Neuronal stem cell (in vitro differentiated cells): ENCODE data around the gene ANKS6.
A peak's percentile ranks its signal among the peaks of the same experiment; 100 is the strongest.

Experiments used
- DNase-seq: peaks from one replicate; pipeline ENCODE4 v3.0.0-alpha.2; 2013; ENCODE audit warnings: low spot score
- H2AFZ ChIP-seq: one replicate; pipeline ENCODE4 v1.6.1; 2013; ENCODE audit warnings: mild to moderate bottlenecking, low read length, inconsistent platforms
- H2AK5ac ChIP-seq: 2 replicates; pipeline ENCODE4 v1.6.1; 2013; ENCODE audit warnings: low read depth, mild to moderate bottlenecking, inconsistent platforms, low read length, moderate library complexity, mixed read lengths
- H2BK120ac ChIP-seq: 2 replicates; pipeline ENCODE4 v1.6.1; 2013; ENCODE audit warnings: low read depth, mild to moderate bottlenecking, inconsistent platforms, low read length, moderate library complexity, mixed read lengths
- H2BK12ac ChIP-seq: one replicate; pipeline ENCODE4 v1.6.1; 2013; ENCODE audit warnings: low read length, inconsistent platforms
- H2BK15ac ChIP-seq: 2 replicates; pipeline ENCODE4 v1.6.1; 2013; ENCODE audit warnings: mild to moderate bottlenecking, low read length, inconsistent platforms, mixed read lengths
- H2BK5ac ChIP-seq: one replicate; pipeline ENCODE4 v1.6.1; 2013; ENCODE audit warnings: inconsistent platforms, mild to moderate bottlenecking, low read length, moderate library complexity
- H3K14ac ChIP-seq: one replicate; pipeline ENCODE4 v1.6.1; 2013; ENCODE audit warnings: low read length, inconsistent platforms
- H3K18ac ChIP-seq: 2 replicates; pipeline ENCODE4 v1.6.1; 2013; ENCODE audit warnings: low read length, inconsistent platforms
- H3K23ac ChIP-seq: 2 replicates; pipeline ENCODE4 v1.6.1; 2013; ENCODE audit warnings: low read depth, mild to moderate bottlenecking, mixed read lengths, low read length, inconsistent platforms; ENCODE audit not compliant: poor library complexity
- H3K27ac ChIP-seq: replicated peaks from 3 replicates; pipeline ENCODE4 v1.5.1; 2013; ENCODE audit warnings: low read length, inconsistent platforms
- H3K27me3 ChIP-seq, 3 experiments: 2 replicates each; pipeline ENCODE4 v1.6.1; 2013; ENCODE audit warnings: low read length in 3 of 3, mild to moderate bottlenecking in 2 of 3, inconsistent platforms in 1 of 3, low read depth in 1 of 3, mixed read lengths in 1 of 3, moderate library complexity in 1 of 3; ENCODE audit not compliant: control insufficient read depth in 3 of 3, insufficient read depth in 3 of 3
- H3K36me3 ChIP-seq, 2 donors: replicated peaks in 1 of 2; 2 replicates each; pipeline ENCODE4 v1.6.1; 2013; ENCODE audit warnings: low read length in 2 of 2; ENCODE audit not compliant: control insufficient read depth in 2 of 2, insufficient read depth in 2 of 2
- H3K4ac ChIP-seq: 2 replicates; pipeline ENCODE4 v1.6.1; 2013; ENCODE audit warnings: inconsistent platforms, mild to moderate bottlenecking, low read length, moderate library complexity
- H3K4me1 ChIP-seq, 2 donors: 1 replicate in 1 of 2; 2 replicates in 1 of 2; pipeline ENCODE4 v1.6.1; 2013; ENCODE audit warnings: low read length in 2 of 2, low read depth in 1 of 2; ENCODE audit not compliant: control insufficient read depth in 2 of 2, insufficient read depth in 1 of 2
- H3K4me2 ChIP-seq: one replicate; pipeline ENCODE4 v1.6.1; 2013; ENCODE audit warnings: mild to moderate bottlenecking, low read length, inconsistent platforms; ENCODE audit not compliant: insufficient read depth, poor library complexity, severe bottlenecking
- H3K4me3 ChIP-seq, 2 donors: 2 replicates each; pipeline ENCODE4 v1.5.1; 2013; ENCODE audit warnings: low read length in 2 of 2, mild to moderate bottlenecking in 2 of 2, inconsistent platforms in 1 of 2, moderate library complexity in 1 of 2
- H3K79me1 ChIP-seq: one replicate; pipeline ENCODE4 v1.6.1; 2013; ENCODE audit warnings: low read depth, mild to moderate bottlenecking, inconsistent platforms, low read length, moderate library complexity
- H3K9ac ChIP-seq: one replicate; pipeline ENCODE4 v1.6.1; 2013; ENCODE audit warnings: mild to moderate bottlenecking, low read depth, low read length, inconsistent platforms; ENCODE audit not compliant: poor library complexity
- H3K9me3 ChIP-seq, 2 donors: replicated peaks in 1 of 2; 2 replicates each; pipeline versions ENCODE3 to v1.6.1; 2013; ENCODE audit warnings: low read length in 2 of 2, mild to moderate bottlenecking in 2 of 2, inconsistent platforms in 1 of 2, low read depth in 1 of 2, mixed read lengths in 1 of 2, moderate library complexity in 1 of 2; ENCODE audit not compliant: control insufficient read depth in 2 of 2, insufficient read depth in 1 of 2
- H4K8ac ChIP-seq: one replicate; pipeline ENCODE4 v1.6.1; 2013; ENCODE audit warnings: low read depth, mild to moderate bottlenecking, inconsistent platforms, low read length, moderate library complexity
- H4K91ac ChIP-seq: one replicate; pipeline ENCODE4 v1.6.1; 2013; ENCODE audit warnings: low read length, low read depth, mild to moderate bottlenecking, inconsistent platforms; ENCODE audit not compliant: poor library complexity
- WGBS, 2 donors: extraction: QIAGEN DNeasy Blood & Tissue Kit; methylation state at CpG; one replicate each; pipeline ENCODE4 v1.1.7; 2013; ENCODE audit warnings: missing lambda C conversion rate in 2 of 2, mixed read lengths in 1 of 2; ENCODE audit not compliant: insufficient read length in 2 of 2, insufficient replicate concordance in 1 of 2; ENCODE audit errors: extremely low coverage in 2 of 2; 5-methylcytosine and 5-hydroxymethylcytosine counted together

ANKS6 gene

GRCh38 chr9:98807070-98807813 lies 10.9 kb upstream of the ANKS6 start, which contains the start of gene GALNT12:
TSS of gene GALNT12 (plus strand) at chr9:98807670. CDS start at chr9:98807699, 29 bp downstream.
- peak within 1 kb of the TSS; percentile 42 for H3K14ac ChIP-seq
- DNase-seq, result no peak
- H3K4me3 ChIP-seq, result peak within 1 kb of the TSS; percentile 54 to 89
- no CpG with 5 or more reads among the region's 51 CpGs for WGBS, 2 donors
- H2BK15ac ChIP-seq, result no peak within 1 kb of the TSS
- H3K36me3 ChIP-seq, result no peaks in the 10 kb centered on the region
- peak within 1 kb of the TSS; percentile 95 for H3K18ac ChIP-seq
- H3K23ac ChIP-seq, result peak within 1 kb of the TSS; percentile 62
- no peaks in the 10 kb centered on the region for H3K79me1 ChIP-seq
- peak within 1 kb of the TSS; percentile 95 for H3K4me2 ChIP-seq
- H2BK12ac ChIP-seq, result no peak within 1 kb of the TSS
- H3K27me3 ChIP-seq, result peaks cover 0 to 66% (median 0%) of the 10 kb centered on the region in 3 experiments
- H2AFZ ChIP-seq, result peak within 1 kb of the TSS; percentile 93
- H3K4ac ChIP-seq, result no peak within 1 kb of the TSS
- H2BK5ac ChIP-seq, result no peak within 1 kb of the TSS
- H2AK5ac ChIP-seq, result peak within 1 kb of the TSS; percentile 30
- peak within 1 kb of the TSS; percentile 90 for H3K9ac ChIP-seq
- no peak within 1 kb of the TSS for H3K27ac ChIP-seq
- no peaks in the 10 kb centered on the region for H3K9me3 ChIP-seq
- no peak within 1 kb of the TSS for H4K91ac ChIP-seq
- peak within 1 kb of the TSS; percentile 66 for H4K8ac ChIP-seq
- peaks cover 16 to 21% of the 10 kb centered on the region in 2 donors for H3K4me1 ChIP-seq
- no peak within 1 kb of the TSS for H2BK120ac ChIP-seq

- Histone ChIP-seq H3K36me3 (no peaks in the 10 kb centered on the region), H4K8ac (no peak overlapping the region), H3K4ac (no peak overlapping the region), H2BK15ac (no peak overlapping the region), H3K9me3 (no peaks in the 10 kb centered on the region), H3K4me1 (peaks cover 16 to 22% of the 10 kb centered on the region in 2 donors), H3K79me1 (no peaks in the 10 kb centered on the region), H3K14ac (no peak overlapping the region), H3K27ac (no peak overlapping the region), H2BK120ac (no peak overlapping the region), H3K27me3 (peaks cover 0 to 70% (median 0%) of the 10 kb centered on the region in 3 experiments), H3K4me2 (no peak overlapping the region), H2BK12ac (no peak overlapping the region), H4K91ac (no peak overlapping the region), H2AK5ac (no peak overlapping the region), H2AFZ (no peak overlapping the region), H3K4me3 (no peak overlapping the region), H3K18ac (no peak overlapping the region), H3K23ac (no peak overlapping the region), H3K9ac (no peak overlapping the region), H2BK5ac (no peak overlapping the region)
- no peak for DNase-seq
- WGBS, 2 donors, result 100% methylated on average over 1 of the region's 8 CpGs
Measured at GRCh38 chr9:98806394-98807035, 10.2 kb upstream of the ANKS6 start.

GRCh38 chr9:98805506-98806272 lies 9.3 kb upstream of the ANKS6 start:
- no peak overlapping the region for H2BK5ac ChIP-seq
- H3K9me3 ChIP-seq, result no peaks in the 10 kb centered on the region
- no peak for DNase-seq
- no peak overlapping the region for H3K4ac ChIP-seq
- H3K23ac ChIP-seq, result no peak overlapping the region
- no peak overlapping the region for H4K8ac ChIP-seq
- H3K9ac ChIP-seq, result no peak overlapping the region
- no peak overlapping the region for H3K4me3 ChIP-seq
- no peak overlapping the region for H4K91ac ChIP-seq
- no peak overlapping the region for H2BK120ac ChIP-seq
- no peak overlapping the region for H3K4me2 ChIP-seq
- H2AK5ac ChIP-seq, result no peak overlapping the region
- no peak overlapping the region for H2BK15ac ChIP-seq
- no peak overlapping the region for H2AFZ ChIP-seq
- H3K27me3 ChIP-seq, result peaks cover 0 to 70% (median 0%) of the 10 kb centered on the region in 3 experiments
- H3K36me3 ChIP-seq, result no peaks in the 10 kb centered on the region
- peak overlapping the region; percentile 10 for H2BK12ac ChIP-seq
- no CpG with 5 or more reads among the region's 8 CpGs for WGBS, 2 donors
- H3K4me1 ChIP-seq, result peaks cover 16 to 22% of the 10 kb centered on the region in 2 donors
- no peaks in the 10 kb centered on the region for H3K79me1 ChIP-seq
- no peak overlapping the region for H3K14ac ChIP-seq
- no peak overlapping the region for H3K27ac ChIP-seq
- H3K18ac ChIP-seq, result no peak overlapping the region
